ENCODE data around the gene SMARCA2. TPM values are rescaled to one million over a fixed set of nuclear protein-coding genes. Genes with fewer than 3 reads are reported as not detected.

Gene SMARCA2
- total RNA-seq, 1 donor, result 147 TPM

- Histone ChIP-seq H3K4me3 (ENCODE audit: low read length) (no peak overlapping the region), H3K27me3 (ENCODE audit: insufficient read depth, low read length) (no peaks in the 10 kb centered on the region), H3K9me3 (ENCODE audit: low read depth, low read length) (no peaks in the 10 kb centered on the region), H3K4me1 (ENCODE audit: insufficient read depth, low read length) (no peaks in the 10 kb centered on the region)
Measured at GRCh38 chr9:2170722-2171121, 155.6 kb downstream of the SMARCA2 start.

GRCh38 chr9:2173170-2173569 lies 158.0 kb downstream of the SMARCA2 start:
- no peaks in the 10 kb centered on the region for H3K4me1 ChIP-seq (ENCODE audit: insufficient read depth, low read length)
- no peaks in the 10 kb centered on the region for H3K9me3 ChIP-seq (ENCODE audit: low read depth, low read length)
- H3K4me3 ChIP-seq (ENCODE audit: low read length), result no peak overlapping the region
- no peaks in the 10 kb centered on the region for H3K27me3 ChIP-seq (ENCODE audit: insufficient read depth, low read length)

- H3K9me3 ChIP-seq (ENCODE audit: low read depth, low read length), result no peaks in the 10 kb centered on the region
- no peak overlapping the region for H3K4me3 ChIP-seq (ENCODE audit: low read length)
- no peaks in the 10 kb centered on the region for H3K4me1 ChIP-seq (ENCODE audit: insufficient read depth, low read length)
- H3K27me3 ChIP-seq (ENCODE audit: insufficient read depth, low read length), result no peaks in the 10 kb centered on the region
Measured at GRCh38 chr9:2173861-2174260, 158.7 kb downstream of the SMARCA2 start.

GRCh38 chr9:2174306-2174705 lies 159.2 kb downstream of the SMARCA2 start:
- H3K4me1 ChIP-seq (ENCODE audit: insufficient read depth, low read length), result no peaks in the 10 kb centered on the region
- no peak overlapping the region for H3K4me3 ChIP-seq (ENCODE audit: low read length)
- no peaks in the 10 kb centered on the region for H3K9me3 ChIP-seq (ENCODE audit: low read depth, low read length)
- H3K27me3 ChIP-seq (ENCODE audit: insufficient read depth, low read length), result no peaks in the 10 kb centered on the region

- no peaks in the 10 kb centered on the region for H3K9me3 ChIP-seq (ENCODE audit: low read depth, low read length)
- no peak overlapping the region for H3K4me3 ChIP-seq (ENCODE audit: low read length)
- no peaks in the 10 kb centered on the region for H3K27me3 ChIP-seq (ENCODE audit: insufficient read depth, low read length)
- H3K4me1 ChIP-seq (ENCODE audit: insufficient read depth, low read length), result no peaks in the 10 kb centered on the region
Measured at GRCh38 chr9:2174911-2175310, 159.8 kb downstream of the SMARCA2 start.

GRCh38 chr9:2177121-2177520 lies 162.0 kb downstream of the SMARCA2 start:
- no peak overlapping the region for H3K4me3 ChIP-seq (ENCODE audit: low read length)
- no peaks in the 10 kb centered on the region for H3K9me3 ChIP-seq (ENCODE audit: low read depth, low read length)
- H3K4me1 ChIP-seq (ENCODE audit: insufficient read depth, low read length), result no peaks in the 10 kb centered on the region
- H3K27me3 ChIP-seq (ENCODE audit: insufficient read depth, low read length), result no peaks in the 10 kb centered on the region

- no peaks in the 10 kb centered on the region for H3K9me3 ChIP-seq (ENCODE audit: low read depth, low read length)
- H3K4me3 ChIP-seq (ENCODE audit: low read length), result no peak overlapping the region
- H3K4me1 ChIP-seq (ENCODE audit: insufficient read depth, low read length), result no peaks in the 10 kb centered on the region
- no peaks in the 10 kb centered on the region for H3K27me3 ChIP-seq (ENCODE audit: insufficient read depth, low read length)
Measured at GRCh38 chr9:2178034-2178734, 163.0 kb downstream of the SMARCA2 start.

GRCh38 chr9:2179567-2179966 lies 164.4 kb downstream of the SMARCA2 start:
- Histone ChIP-seq H3K4me3 (ENCODE audit: low read length) (no peak overlapping the region), H3K4me1 (ENCODE audit: insufficient read depth, low read length) (no peaks in the 10 kb centered on the region), H3K9me3 (ENCODE audit: low read depth, low read length) (no peaks in the 10 kb centered on the region), H3K27me3 (ENCODE audit: insufficient read depth, low read length) (no peaks in the 10 kb centered on the region)

GRCh38 chr9:2180154-2180553 lies 165.0 kb downstream of the SMARCA2 start:
- Histone ChIP-seq H3K4me1 (ENCODE audit: insufficient read depth, low read length) (no peaks in the 10 kb centered on the region), H3K9me3 (ENCODE audit: low read depth, low read length) (no peaks in the 10 kb centered on the region), H3K27me3 (ENCODE audit: insufficient read depth, low read length) (no peaks in the 10 kb centered on the region), H3K4me3 (ENCODE audit: low read length) (no peak overlapping the region)

GRCh38 chr9:2180704-2181103 lies 165.6 kb downstream of the SMARCA2 start:
- H3K27me3 ChIP-seq (ENCODE audit: insufficient read depth, low read length), result no peaks in the 10 kb centered on the region
- no peak overlapping the region for H3K4me3 ChIP-seq (ENCODE audit: low read length)
- H3K9me3 ChIP-seq (ENCODE audit: low read depth, low read length), result no peaks in the 10 kb centered on the region
- H3K4me1 ChIP-seq (ENCODE audit: insufficient read depth, low read length), result no peaks in the 10 kb centered on the region

GRCh38 chr9:2181792-2182191 lies 166.6 kb downstream of the SMARCA2 start:
- Histone ChIP-seq H3K27me3 (ENCODE audit: insufficient read depth, low read length) (no peaks in the 10 kb centered on the region), H3K9me3 (ENCODE audit: low read depth, low read length) (no peaks in the 10 kb centered on the region), H3K4me1 (ENCODE audit: insufficient read depth, low read length) (no peaks in the 10 kb centered on the region), H3K4me3 (ENCODE audit: low read length) (no peak overlapping the region)

GRCh38 chr9:2190939-2191608 lies 175.9 kb downstream of the SMARCA2 start:
- Histone ChIP-seq H3K27me3 (ENCODE audit: insufficient read depth, low read length) (no peaks in the 10 kb centered on the region), H3K4me1 (ENCODE audit: insufficient read depth, low read length) (no peaks in the 10 kb centered on the region), H3K4me3 (ENCODE audit: low read length) (no peak overlapping the region), H3K9me3 (ENCODE audit: low read depth, low read length) (no peaks in the 10 kb centered on the region)

GRCh38 chr9:2191609-2191972 lies 176.4 kb downstream of the SMARCA2 start:
- Histone ChIP-seq H3K4me1 (ENCODE audit: insufficient read depth, low read length) (no peaks in the 10 kb centered on the region), H3K4me3 (ENCODE audit: low read length) (no peak overlapping the region), H3K27me3 (ENCODE audit: insufficient read depth, low read length) (no peaks in the 10 kb centered on the region), H3K9me3 (ENCODE audit: low read depth, low read length) (no peaks in the 10 kb centered on the region)

- Histone ChIP-seq H3K4me1 (ENCODE audit: insufficient read depth, low read length) (no peaks in the 10 kb centered on the region), H3K9me3 (ENCODE audit: low read depth, low read length) (no peaks in the 10 kb centered on the region), H3K27me3 (ENCODE audit: insufficient read depth, low read length) (no peaks in the 10 kb centered on the region), H3K4me3 (ENCODE audit: low read length) (no peak overlapping the region)
Measured at GRCh38 chr9:2192356-2192979, 177.3 kb downstream of the SMARCA2 start.

GRCh38 chr9:2193552-2193951 lies 178.4 kb downstream of the SMARCA2 start:
- Histone ChIP-seq H3K4me1 (ENCODE audit: insufficient read depth, low read length) (no peaks in the 10 kb centered on the region), H3K27me3 (ENCODE audit: insufficient read depth, low read length) (no peaks in the 10 kb centered on the region), H3K4me3 (ENCODE audit: low read length) (no peak overlapping the region), H3K9me3 (ENCODE audit: low read depth, low read length) (no peaks in the 10 kb centered on the region)

GRCh38 chr9:2195211-2195610 lies 180.1 kb downstream of the SMARCA2 start:
- no peak overlapping the region for H3K4me3 ChIP-seq (ENCODE audit: low read length)
- H3K4me1 ChIP-seq (ENCODE audit: insufficient read depth, low read length), result no peaks in the 10 kb centered on the region
- no peaks in the 10 kb centered on the region for H3K9me3 ChIP-seq (ENCODE audit: low read depth, low read length)
- no peaks in the 10 kb centered on the region for H3K27me3 ChIP-seq (ENCODE audit: insufficient read depth, low read length)
